Measurements from ENCODE around the gene TBPL2. TPM values are rescaled to one million over a fixed set of nuclear protein-coding genes. Genes with fewer than 3 reads are reported as not detected.

Gene TBPL2
- total RNA-seq, 1 donor from 2014 or later: not detected

DNA sequence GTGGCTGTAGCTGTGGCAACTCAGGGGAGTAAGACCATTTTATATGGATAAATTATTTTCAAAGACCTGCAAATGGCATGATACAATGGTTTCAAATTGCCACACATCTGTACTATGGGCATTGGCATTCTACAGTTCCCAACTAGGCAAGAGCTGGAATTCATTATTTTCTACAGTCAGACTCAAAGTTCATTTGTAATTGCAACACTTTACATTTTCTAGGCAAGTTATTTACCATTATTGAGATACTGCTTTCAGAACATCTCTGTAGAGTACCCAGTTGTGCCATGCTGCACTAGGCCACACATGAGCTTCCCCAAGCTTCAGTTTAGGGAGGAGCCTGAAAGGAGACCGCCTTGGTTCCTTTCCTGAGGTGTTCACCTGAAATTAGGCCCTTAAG, 20.8 kb downstream of the TBPL2 start:
- TF ChIP-seq, protein P1, sequence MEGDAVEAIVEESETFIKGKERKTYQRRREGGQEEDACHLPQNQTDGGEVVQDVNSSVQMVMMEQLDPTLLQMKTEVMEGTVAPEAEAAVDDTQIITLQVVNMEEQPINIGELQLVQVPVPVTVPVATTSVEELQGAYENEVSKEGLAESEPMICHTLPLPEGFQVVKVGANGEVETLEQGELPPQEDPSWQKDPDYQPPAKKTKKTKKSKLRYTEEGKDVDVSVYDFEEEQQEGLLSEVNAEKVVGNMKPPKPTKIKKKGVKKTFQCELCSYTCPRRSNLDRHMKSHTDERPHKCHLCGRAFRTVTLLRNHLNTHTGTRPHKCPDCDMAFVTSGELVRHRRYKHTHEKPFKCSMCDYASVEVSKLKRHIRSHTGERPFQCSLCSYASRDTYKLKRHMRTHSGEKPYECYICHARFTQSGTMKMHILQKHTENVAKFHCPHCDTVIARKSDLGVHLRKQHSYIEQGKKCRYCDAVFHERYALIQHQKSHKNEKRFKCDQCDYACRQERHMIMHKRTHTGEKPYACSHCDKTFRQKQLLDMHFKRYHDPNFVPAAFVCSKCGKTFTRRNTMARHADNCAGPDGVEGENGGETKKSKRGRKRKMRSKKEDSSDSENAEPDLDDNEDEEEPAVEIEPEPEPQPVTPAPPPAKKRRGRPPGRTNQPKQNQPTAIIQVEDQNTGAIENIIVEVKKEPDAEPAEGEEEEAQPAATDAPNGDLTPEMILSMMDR (IDR thresholded peaks at IDR 0.05): no peak
- H3K27ac ChIP-seq: no peak overlapping the region
- intact Hi-C loops (cut with DNase I): no loop called here
- H3K36me3 ChIP-seq: no peaks in the 10 kb centered on the region
- H3K27me3 ChIP-seq: no peaks in the 10 kb centered on the region
- no peak overlapping the region for H3K4me3 ChIP-seq
- no peaks in the 10 kb centered on the region for H3K9me3 ChIP-seq
- no peak for DNase-seq (ENCODE audit: low spot score in 2 of 2)
- H3K4me1 ChIP-seq: no peaks in the 10 kb centered on the region

DNA sequence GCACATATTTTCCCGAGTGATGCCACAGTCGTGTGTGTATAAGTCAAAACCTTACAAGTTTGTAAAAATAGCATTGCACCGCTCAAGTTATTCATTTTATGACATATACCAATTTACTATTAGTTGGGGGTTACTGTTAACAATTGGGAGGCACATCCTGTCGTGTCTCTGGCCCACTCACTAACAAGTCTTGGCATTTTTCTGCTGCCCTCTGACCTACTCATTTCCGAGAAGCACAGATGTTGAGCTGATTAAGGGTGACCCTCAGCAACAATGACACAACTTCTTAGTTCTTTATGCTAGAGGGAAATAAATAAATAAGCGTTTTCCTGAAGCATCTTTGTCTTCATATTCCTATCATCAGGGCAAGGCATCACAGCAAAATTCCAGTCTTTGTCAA, 22.0 kb downstream of the TBPL2 start:
- Histone ChIP-seq H3K27ac (no peak overlapping the region), H3K4me3 (no peak overlapping the region), H3K36me3 (no peaks in the 10 kb centered on the region), H3K9me3 (no peaks in the 10 kb centered on the region), H3K27me3 (no peaks in the 10 kb centered on the region), H3K4me1 (no peaks in the 10 kb centered on the region)
- TF ChIP-seq, protein P1 (IDR thresholded peaks at IDR 0.05): no peak
- no peak for DNase-seq (ENCODE audit: low spot score in 2 of 2)
- intact Hi-C loops (cut with DNase I): no loop called here

DNA sequence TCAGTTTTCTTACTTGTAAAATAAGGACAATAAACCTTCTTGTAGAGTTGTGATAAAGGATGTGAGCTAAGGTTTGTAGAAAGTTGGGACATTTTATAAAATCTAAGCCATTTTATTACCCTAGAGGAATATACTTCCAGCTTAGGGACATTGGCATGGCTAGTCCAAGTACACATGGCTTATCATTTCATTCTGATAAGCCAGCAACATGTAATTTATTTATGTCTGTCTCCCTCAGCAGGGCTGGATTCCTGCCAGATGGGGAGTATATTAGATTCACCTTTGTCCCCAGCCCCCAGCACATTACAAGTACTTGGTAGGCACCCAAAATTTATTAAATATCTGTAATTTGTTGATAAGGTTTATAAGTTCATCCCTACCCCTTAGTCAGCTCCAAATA, 22.5 kb downstream of the TBPL2 start:
- intact Hi-C loops (cut with DNase I): no loop called here
- H3K27ac ChIP-seq: no peak overlapping the region
- no peaks in the 10 kb centered on the region for H3K4me1 ChIP-seq
- H3K9me3 ChIP-seq: no peaks in the 10 kb centered on the region
- no peaks in the 10 kb centered on the region for H3K27me3 ChIP-seq
- no peaks in the 10 kb centered on the region for H3K36me3 ChIP-seq
- DNase-seq (ENCODE audit: low spot score in 2 of 2): no peak
- TF ChIP-seq, protein P1 (IDR thresholded peaks at IDR 0.05): no peak
- no peak overlapping the region for H3K4me3 ChIP-seq

DNA sequence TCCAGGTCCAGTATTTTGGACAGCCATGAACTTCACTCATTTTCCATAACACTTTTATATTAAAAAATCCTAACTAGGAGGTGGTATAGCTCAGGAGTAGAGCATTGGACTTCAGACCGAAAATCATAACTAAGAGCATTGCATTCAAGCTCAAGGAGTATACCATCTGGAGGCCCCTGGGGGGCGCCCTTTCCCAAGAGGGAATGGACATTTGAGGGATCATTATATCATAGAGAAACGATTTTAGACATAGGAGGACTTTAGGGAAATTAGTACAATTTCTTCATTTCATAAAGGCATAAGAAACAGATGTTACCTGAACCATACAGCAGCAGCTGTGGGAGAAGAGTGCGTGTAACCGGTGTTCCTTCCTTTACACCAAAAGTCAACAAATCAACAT, 23.6 kb downstream of the TBPL2 start:
- Histone ChIP-seq H3K36me3 (no peaks in the 10 kb centered on the region), H3K27ac (no peak overlapping the region), H3K4me1 (peaks cover 0 to 8% of the 10 kb centered on the region in 2 donors), H3K27me3 (no peaks in the 10 kb centered on the region), H3K4me3 (no peak overlapping the region), H3K9me3 (no peaks in the 10 kb centered on the region)
- intact Hi-C loops (cut with DNase I): no loop called here
- TF ChIP-seq, protein P1 (IDR thresholded peaks at IDR 0.05): no peak
- DNase-seq (ENCODE audit: low spot score in 2 of 2): no peak

DNA sequence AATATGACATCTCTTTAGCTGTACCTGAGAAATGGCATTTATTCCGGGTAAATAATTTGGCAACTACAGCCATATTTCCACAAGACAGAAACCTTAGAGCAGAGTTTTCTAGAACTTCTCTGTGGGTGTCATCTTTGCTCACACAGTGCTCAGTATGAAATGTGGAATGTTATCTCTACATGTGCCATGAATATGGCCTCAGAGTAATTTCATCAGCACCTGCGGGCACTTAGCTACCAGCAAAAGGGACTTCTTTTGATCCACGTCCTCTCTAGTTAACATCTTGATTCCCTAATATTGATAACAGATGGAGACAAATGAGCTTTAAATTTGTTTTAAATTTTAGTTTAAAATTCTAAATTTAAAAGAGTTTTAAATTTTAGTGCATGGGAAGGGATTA, 25.9 kb downstream of the TBPL2 start:
- DNase-seq (ENCODE audit: low spot score in 2 of 2): no peak
- no peaks in the 10 kb centered on the region for H3K9me3 ChIP-seq
- no peaks in the 10 kb centered on the region for H3K36me3 ChIP-seq
- peaks cover 0 to 19% of the 10 kb centered on the region in 2 donors for H3K4me1 ChIP-seq
- no peaks in the 10 kb centered on the region for H3K27me3 ChIP-seq
- TF ChIP-seq, protein P1 (IDR thresholded peaks at IDR 0.05): no peak
- no peak overlapping the region for H3K4me3 ChIP-seq
- intact Hi-C loops (cut with DNase I): no loop called here
- H3K27ac ChIP-seq: no peak overlapping the region

DNA sequence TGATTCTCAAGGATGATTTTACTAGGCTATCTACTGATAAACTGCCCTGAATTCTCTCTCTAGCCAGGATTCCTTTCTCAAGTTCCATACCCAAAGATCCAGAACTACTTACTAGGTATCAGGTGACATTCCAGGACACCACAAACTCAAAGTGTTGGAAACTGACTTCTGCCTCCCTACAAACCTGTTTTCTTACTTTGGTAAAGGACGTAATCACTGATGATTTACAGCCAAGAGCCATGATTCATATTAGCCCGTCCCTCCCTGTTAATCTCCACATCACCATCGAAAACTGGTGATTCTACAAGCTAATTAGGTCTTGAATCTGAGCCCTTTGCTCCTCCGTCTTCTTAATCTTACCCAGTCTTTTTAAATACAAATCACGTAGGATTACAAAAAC, 27.7 kb downstream of the TBPL2 start:
- Histone ChIP-seq H3K9me3 (no peaks in the 10 kb centered on the region), H3K27me3 (no peaks in the 10 kb centered on the region), H3K36me3 (no peaks in the 10 kb centered on the region), H3K4me3 (peak overlapping the region in 1 of 2 donors; percentile 99), H3K27ac (peak overlapping the region in 1 of 2 donors; percentile 97), H3K4me1 (peaks cover 0 to 22% of the 10 kb centered on the region in 2 donors)
- intact Hi-C loops (cut with DNase I): no loop called here
- TF ChIP-seq, protein P1 (IDR thresholded peaks at IDR 0.05): no peak
- DNase-seq (ENCODE audit: low spot score in 2 of 2): no peak

Data from ascending aorta (tissue), 2 donors.